HEK293 (cell line): ENCODE measurements around the gene PDSS1.

Source experiments
- CTCF ChIA-PET: fragments of 350-600 bp; formaldehyde crosslinking; extraction: SDS; loops from one replicate; lab custom pipeline; 2021; ENCODE audit warnings: antibody characterized with exemption; lab: Yijun Ruan, JAX
- POLR2A ChIA-PET: fragments of 300-600 bp; formaldehyde crosslinking; extraction: SDS; loops from one replicate; lab custom pipeline; 2020; ENCODE audit warnings: antibody characterized with exemption, inconsistent platforms; lab: Yijun Ruan, JAX
- H3K27ac ChIP-seq: fragments of 200-500 bp; sonication (Bioruptor generic); 2 replicates; pipeline ENCODE4 v1.5.1; 2014; ENCODE audit warnings: low read depth, low read length, control low read depth, inconsistent platforms; ENCODE audit errors: extremely low read depth
- H3K36me3 ChIP-seq, 2 experiments: fragments of 200-500 bp in 1 of 2; sonication (Bioruptor generic) in 1 of 2; 1 replicate in 1 of 2; 2 replicates in 1 of 2; pipeline ENCODE4 v1.5.1; 2014 to 2017; ENCODE audit warnings: inconsistent platforms in 2 of 2, low read length in 2 of 2; ENCODE audit not compliant: control insufficient read depth in 2 of 2, insufficient read depth in 1 of 2
- H3K4me1 ChIP-seq: fragments of 200-500 bp; sonication (Bioruptor generic); 2 replicates; pipeline ENCODE4 v1.5.1; 2014; ENCODE audit warnings: mild to moderate bottlenecking, low read length, inconsistent platforms; ENCODE audit not compliant: control insufficient read depth, insufficient read depth
- H3K4me3 ChIP-seq: 2 replicates; pipeline ENCODE4 v1.5.1; 2011; ENCODE audit warnings: low read depth, mild to moderate bottlenecking, control low read depth, low read length, moderate library complexity
- H3K9me3 ChIP-seq: fragments of 200-500 bp; sonication (Bioruptor generic); 2 replicates; pipeline ENCODE4 v1.5.1; 2014; ENCODE audit warnings: low read depth, low read length, inconsistent platforms; ENCODE audit not compliant: control insufficient read depth, insufficient read depth
- CTCF ChIP-seq: fragments of 450-650 bp; formaldehyde crosslinking; IDR thresholded peaks from 2 replicates; pipeline ENCODE4 v1.5.1; 2016; ENCODE audit warnings: missing biosample characterization, missing genetic modification characterization
- KLF16 ChIP-seq: fragments of 450-650 bp; formaldehyde crosslinking; IDR thresholded peaks from 2 replicates; pipeline ENCODE4 v1.5.1; 2017; ENCODE audit warnings: missing biosample characterization, missing genetic modification characterization
- KLF9 ChIP-seq: fragments of 450-650 bp; formaldehyde crosslinking; IDR thresholded peaks from 2 replicates; pipeline ENCODE4 v1.5.1; 2016; ENCODE audit warnings: missing biosample characterization, missing genetic modification characterization, low read depth
- MEIS1 ChIP-seq: sonication (generic); formaldehyde crosslinking; IDR thresholded peaks from 2 replicates; pipeline ENCODE4 v1.8.1; 2022; ENCODE audit warnings: missing genetic modification reagents, mild to moderate bottlenecking, borderline replicate concordance
- PRDM10 ChIP-seq: fragments of 450-650 bp; formaldehyde crosslinking; IDR thresholded peaks from 2 replicates; pipeline ENCODE4 v1.5.1; 2016; ENCODE audit warnings: missing biosample characterization, missing genetic modification characterization
- SCRT1 ChIP-seq: fragments of 450-650 bp; formaldehyde crosslinking; IDR thresholded peaks from 2 replicates; pipeline ENCODE4 v1.5.1; 2016; ENCODE audit warnings: missing biosample characterization, missing genetic modification characterization, borderline replicate concordance
- TSHZ1 ChIP-seq: fragments of 450-650 bp; formaldehyde crosslinking; IDR thresholded peaks from 2 replicates; pipeline ENCODE4 v1.5.1; 2016; ENCODE audit warnings: missing biosample characterization, missing genetic modification characterization, borderline replicate concordance
- ZBTB8A ChIP-seq: fragments of 450-650 bp; formaldehyde crosslinking; IDR thresholded peaks from 2 replicates; pipeline ENCODE4 v1.5.1; 2016; ENCODE audit warnings: missing biosample characterization, missing genetic modification characterization
- ZFP3 ChIP-seq: fragments of 450-650 bp; formaldehyde crosslinking; IDR thresholded peaks from 2 replicates; pipeline ENCODE4 v1.5.1; 2016; ENCODE audit warnings: low read depth, missing biosample characterization, missing genetic modification characterization
- ZFP41 ChIP-seq: fragments of 450-650 bp; formaldehyde crosslinking; IDR thresholded peaks from 2 replicates; pipeline ENCODE4 v1.5.1; 2016; ENCODE audit warnings: missing biosample characterization, missing genetic modification characterization, borderline replicate concordance
- ZNF112 ChIP-seq: fragments of 450-650 bp; formaldehyde crosslinking; IDR thresholded peaks from 2 replicates; pipeline ENCODE4 v1.5.0; 2017; ENCODE audit warnings: missing biosample characterization, missing genetic modification characterization
- ZNF155 ChIP-seq: fragments of 450-650 bp; formaldehyde crosslinking; IDR thresholded peaks from 2 replicates; pipeline ENCODE4 v1.5.1; 2016; ENCODE audit warnings: missing biosample characterization, missing genetic modification characterization
- ZNF2 ChIP-seq: fragments of 450-650 bp; formaldehyde crosslinking; IDR thresholded peaks from 2 replicates; pipeline ENCODE4 v1.5.1; 2016; ENCODE audit warnings: missing biosample characterization, missing genetic modification characterization
- ZNF248 ChIP-seq: fragments of 450-650 bp; formaldehyde crosslinking; IDR thresholded peaks from 2 replicates; pipeline ENCODE4 v1.5.1; 2017; ENCODE audit warnings: missing biosample characterization, missing genetic modification characterization
- ZNF530 ChIP-seq: fragments of 450-650 bp; formaldehyde crosslinking; IDR thresholded peaks from 2 replicates; pipeline ENCODE4 v1.5.1; 2016; ENCODE audit warnings: low read depth, missing biosample characterization, missing genetic modification characterization
- ZNF555 ChIP-seq: fragments of 450-650 bp; formaldehyde crosslinking; conservative IDR thresholded peaks from 2 replicates; pipeline ENCODE4 v1.5.1; 2017; ENCODE audit warnings: missing biosample characterization, mild to moderate bottlenecking, missing genetic modification characterization, inconsistent platforms
- ZNF571 ChIP-seq: fragments of 450-650 bp; formaldehyde crosslinking; IDR thresholded peaks from 2 replicates; pipeline ENCODE4 v1.5.0; 2017; ENCODE audit warnings: missing biosample characterization, missing genetic modification characterization
- ZNF624 ChIP-seq: fragments of 450-650 bp; formaldehyde crosslinking; IDR thresholded peaks from 2 replicates; pipeline ENCODE4 v1.5.1; 2017; ENCODE audit warnings: missing biosample characterization, missing genetic modification characterization
- ZNF626 ChIP-seq: fragments of 450-650 bp; sonication (Bioruptor Pico); formaldehyde crosslinking; IDR thresholded peaks from 2 replicates; pipeline ENCODE4 v1.5.1; 2018; ENCODE audit warnings: missing biosample characterization, missing genetic modification characterization, inconsistent platforms
- ZNF629 ChIP-seq: fragments of 450-650 bp; formaldehyde crosslinking; IDR thresholded peaks from 2 replicates; pipeline ENCODE4 v1.5.1; 2017; ENCODE audit warnings: missing biosample characterization, missing genetic modification characterization
- ZNF704 ChIP-seq: fragments of 450-650 bp; formaldehyde crosslinking; IDR thresholded peaks from 2 replicates; pipeline ENCODE4 v1.5.1; 2016; ENCODE audit warnings: missing biosample characterization, missing genetic modification characterization
- ZNF837 ChIP-seq: fragments of 450-650 bp; formaldehyde crosslinking; IDR thresholded peaks from 2 replicates; pipeline ENCODE4 v1.5.1; 2016; ENCODE audit warnings: missing biosample characterization, missing genetic modification characterization

Gene PDSS1

DNA sequence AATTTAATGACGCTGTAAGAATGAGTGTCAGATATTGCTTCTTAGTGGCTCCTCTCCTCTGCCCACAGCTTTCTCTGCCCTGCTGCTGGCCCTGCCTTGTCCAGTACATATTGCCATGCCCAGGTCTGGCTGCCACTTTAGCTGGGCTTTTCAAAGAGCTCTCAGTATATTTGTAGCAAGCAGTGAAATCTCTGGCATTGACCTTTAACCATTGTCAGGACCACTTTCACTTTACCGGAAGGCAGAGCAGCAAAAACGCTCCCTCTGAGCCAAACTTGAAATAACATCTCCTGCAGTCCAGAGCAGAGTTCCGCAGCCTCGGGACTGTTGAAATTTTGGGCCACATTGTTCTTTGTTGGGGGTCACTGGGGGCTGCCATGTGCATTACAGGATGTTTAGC, 13.8 kb downstream of the PDSS1 start:
- POLR2A ChIA-PET: no interaction called here
- H3K27ac ChIP-seq: no peak overlapping the region
- TF ChIP-seq TSHZ1 (tag by site-specific recombination) (no peak), CTCF (tag by site-specific recombination) (no peak), ZNF248 (tag by site-specific recombination) (no peak), ZNF555 (no peak), SCRT1 (tag by site-specific recombination) (no peak), ZFP3 (tag by site-specific recombination) (no peak), KLF9 (tag by site-specific recombination) (no peak)
- TF ChIP-seq, all 188 proteins: peak for 0
- H3K4me3 ChIP-seq: no peak overlapping the region
- H3K9me3 ChIP-seq: no peaks in the 10 kb centered on the region
- CTCF ChIA-PET: no interaction called here
- peaks cover 21 to 59% of the 10 kb centered on the region in 2 experiments for H3K36me3 ChIP-seq
- H3K4me1 ChIP-seq: no peaks in the 10 kb centered on the region

GRCh38 chr10:26714415-26715136, 17.1 kb downstream of the PDSS1 start:
- Histone ChIP-seq H3K4me3 (no peak overlapping the region), H3K27ac (no peak overlapping the region), H3K4me1 (no peaks in the 10 kb centered on the region), H3K36me3 (peaks cover 32 to 50% of the 10 kb centered on the region in 2 experiments), H3K9me3 (no peaks in the 10 kb centered on the region)
- TF ChIP-seq ZNF837 (no peak), PRDM10 (tag by site-specific recombination) (peak; percentile 59; the same call in 1 of the 2 replicates), ZNF571 (no peak)
- ChIA-PET CTCF (interaction anchor here (0.6 to 1.3 kb wide), 3 partner anchors 9 to 346 kb away, joined by 3 to 9 read pairs (median 3); no protein-coding TSS in a partner anchor), POLR2A (interaction anchor here (0.6 kb wide), 1 partner anchor 14 kb away, joined by 3 read pairs; no protein-coding TSS in a partner anchor)

- H3K36me3 ChIP-seq: peaks cover 33 to 53% of the 10 kb centered on the region in 2 experiments
- H3K4me3 ChIP-seq: no peak overlapping the region
- ChIA-PET POLR2A (no interaction called here), CTCF (interaction anchor here (0.6 to 1.3 kb wide), 3 partner anchors 9 to 346 kb away, joined by 3 to 9 read pairs (median 3); no protein-coding TSS in a partner anchor)
- no peaks in the 10 kb centered on the region for H3K9me3 ChIP-seq
- TF ChIP-seq ZNF112 (tag by site-specific recombination) (no peak), KLF16 (no peak), ZNF2 (tag by site-specific recombination) (no peak), ZBTB8A (tag by site-specific recombination) (no peak), ZNF624 (no peak), MEIS1 (CRISPR knock-in tag) (no peak), ZFP41 (tag by site-specific recombination) (no peak), ZNF530 (no peak), ZNF704 (tag by site-specific recombination) (no peak), ZNF629 (tag by site-specific recombination) (no peak), ZNF626 (tag by site-specific recombination) (no peak), ZNF155 (tag by site-specific recombination) (no peak)
- H3K4me1 ChIP-seq: no peaks in the 10 kb centered on the region
- H3K27ac ChIP-seq: no peak overlapping the region
These were observed 17.6 kb downstream of the PDSS1 start for GRCh38 chr10:26715137-26715487.
